Fibroblast of skin of right quadriceps (primary cell): ENCODE data around the gene NME8.
"Not testable (repeated sequence)": the region's sequence is repeated elsewhere in the genome, so short reads cannot be mapped to it uniquely, and the experiment has no call there.

Experiments used
- DNase-seq: peaks from one replicate; pipeline ENCODE4 v3.0.0-alpha.2; 2013

Gene NME8, protein sequence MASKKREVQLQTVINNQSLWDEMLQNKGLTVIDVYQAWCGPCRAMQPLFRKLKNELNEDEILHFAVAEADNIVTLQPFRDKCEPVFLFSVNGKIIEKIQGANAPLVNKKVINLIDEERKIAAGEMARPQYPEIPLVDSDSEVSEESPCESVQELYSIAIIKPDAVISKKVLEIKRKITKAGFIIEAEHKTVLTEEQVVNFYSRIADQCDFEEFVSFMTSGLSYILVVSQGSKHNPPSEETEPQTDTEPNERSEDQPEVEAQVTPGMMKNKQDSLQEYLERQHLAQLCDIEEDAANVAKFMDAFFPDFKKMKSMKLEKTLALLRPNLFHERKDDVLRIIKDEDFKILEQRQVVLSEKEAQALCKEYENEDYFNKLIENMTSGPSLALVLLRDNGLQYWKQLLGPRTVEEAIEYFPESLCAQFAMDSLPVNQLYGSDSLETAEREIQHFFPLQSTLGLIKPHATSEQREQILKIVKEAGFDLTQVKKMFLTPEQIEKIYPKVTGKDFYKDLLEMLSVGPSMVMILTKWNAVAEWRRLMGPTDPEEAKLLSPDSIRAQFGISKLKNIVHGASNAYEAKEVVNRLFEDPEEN

GRCh38 chr7:37848297-37848696 lies at the start of gene NME8:
Gene NME8 (plus strand): TSS chr7:37848597. CDS start chr7:37850267, 1,670 bp downstream.
- DNase-seq, result no peak

GRCh38 chr7:37806152-37806551 lies 42.2 kb upstream of the NME8 start:
- DNase-seq, result no peak

DNA sequence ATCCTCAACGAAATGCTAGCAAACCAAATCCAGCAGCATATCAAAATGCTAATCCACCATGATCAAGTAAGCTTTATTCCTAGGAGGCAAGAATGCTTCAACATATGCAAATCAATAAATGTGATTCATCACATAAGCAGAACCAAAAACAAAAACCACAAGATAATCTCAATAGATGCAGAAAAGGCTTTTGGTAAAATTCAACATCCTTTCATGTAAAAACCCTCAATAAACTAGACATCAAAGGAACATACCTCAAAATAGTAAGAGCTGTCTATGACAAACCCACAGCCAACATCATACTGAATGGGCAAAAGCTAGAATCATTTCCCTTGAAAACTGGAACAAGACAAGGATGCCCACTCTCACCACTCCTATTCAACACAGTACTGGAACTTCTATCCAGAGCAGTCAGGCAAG lies 36.2 kb upstream of the NME8 start:
- not testable (repeated sequence) for DNase-seq

DNA sequence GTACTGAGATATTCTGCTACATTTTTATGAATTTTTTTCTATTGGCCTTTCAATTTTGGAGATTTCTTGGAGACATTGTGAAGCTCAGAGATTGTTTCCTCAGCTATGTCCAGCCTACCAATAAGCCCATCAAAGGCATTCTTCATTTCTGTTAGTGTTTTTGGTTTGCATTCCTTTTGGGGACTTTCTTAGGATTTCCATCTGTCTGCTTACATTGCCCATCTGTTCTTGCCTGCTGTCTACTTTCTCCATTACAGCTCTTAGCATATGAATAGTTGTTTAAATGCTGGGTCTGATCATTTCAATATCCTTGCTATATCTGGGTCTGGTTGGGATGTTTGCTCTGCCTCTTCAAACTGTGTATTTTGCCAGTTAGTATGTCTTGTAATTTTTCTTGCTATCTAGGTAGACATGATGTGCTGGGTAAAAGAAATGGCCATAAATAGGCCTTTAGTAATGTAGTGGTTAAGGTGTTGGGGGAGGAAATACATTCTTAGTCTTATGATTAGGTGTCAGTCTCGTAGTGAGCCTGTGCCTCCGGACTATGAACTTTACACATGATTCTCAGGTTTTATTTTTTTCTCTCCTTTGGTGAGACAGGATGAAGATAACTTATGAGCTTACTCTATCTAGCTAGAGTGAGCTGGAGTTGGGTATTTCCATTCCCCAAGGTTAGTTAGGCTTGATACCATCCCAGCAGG lies 32.6 kb upstream of the NME8 start:
- no peak for DNase-seq

DNA sequence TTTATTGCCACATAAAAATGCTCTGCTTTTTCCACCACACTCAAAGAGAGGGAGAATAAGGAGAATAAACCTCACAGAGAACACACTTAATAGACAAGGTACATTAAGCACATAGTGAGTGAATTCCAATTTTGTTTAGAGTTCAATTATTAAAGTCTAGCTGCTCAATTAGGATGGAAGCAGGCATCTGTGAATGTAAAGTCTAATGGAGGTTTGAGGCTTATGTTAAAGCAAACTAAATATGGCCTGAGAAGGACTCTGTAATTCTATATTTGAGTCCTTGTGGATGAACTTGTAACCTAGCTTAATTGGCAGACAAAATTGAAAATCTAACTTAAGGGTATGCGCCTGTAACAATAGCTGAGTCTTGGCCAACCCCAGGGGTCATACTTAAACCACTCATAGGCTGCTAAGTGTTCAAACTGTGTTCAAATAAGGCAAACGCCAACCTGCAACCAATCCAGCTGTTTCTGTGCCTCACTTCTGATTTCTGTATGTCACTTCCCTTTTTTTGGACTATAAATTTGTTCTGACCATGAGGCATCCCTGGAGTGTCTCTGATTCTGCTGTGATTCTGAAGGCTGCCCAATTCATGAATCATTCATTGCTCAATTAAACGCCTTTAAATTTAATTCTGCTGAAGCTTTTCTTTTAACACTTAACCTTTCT lies 31.3 kb upstream of the NME8 start:
- no peak for DNase-seq

DNA sequence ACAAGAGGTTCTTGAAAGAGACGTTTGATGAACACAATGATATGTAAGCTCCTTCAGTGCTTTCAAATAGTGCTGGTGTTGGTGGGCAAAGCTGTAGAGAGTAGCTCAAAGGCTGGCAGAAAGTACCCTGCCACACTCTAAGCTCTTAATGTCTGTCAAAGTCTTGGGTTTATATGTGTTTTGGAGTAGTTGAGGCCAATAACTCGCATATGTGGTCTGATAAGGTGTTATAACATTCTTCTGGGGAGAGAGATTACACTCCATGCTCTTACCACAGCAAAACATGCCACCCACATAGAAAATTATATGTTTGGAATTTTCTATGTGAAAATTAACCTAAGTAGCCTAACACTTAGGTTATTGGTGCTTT lies 30.8 kb upstream of the NME8 start:
- DNase-seq, result no peak

- DNase-seq, result no peak
Measured at GRCh38 chr7:37817996-37818720, 30.2 kb upstream of the NME8 start.

- no peak for DNase-seq
Measured at GRCh38 chr7:37820708-37821468, 27.5 kb upstream of the NME8 start.

DNA sequence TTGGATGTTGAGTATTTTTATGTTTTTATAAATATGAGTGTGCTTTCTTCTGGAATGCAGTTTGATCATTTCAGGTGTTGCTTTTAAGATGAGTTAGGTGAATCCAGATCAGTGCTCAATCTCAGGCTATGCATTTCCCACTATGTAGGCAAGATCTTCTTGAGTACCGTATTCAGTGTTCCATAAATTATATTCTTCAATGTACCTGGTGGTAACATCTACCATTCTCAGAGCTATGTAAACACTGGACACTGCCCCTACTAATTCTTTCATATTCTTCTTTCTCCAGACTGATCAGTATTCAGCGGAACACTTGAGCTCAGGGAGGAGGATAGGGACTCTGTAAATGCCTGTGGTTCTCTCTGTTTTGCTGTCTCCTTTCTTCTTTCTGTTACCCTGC lies 25.5 kb upstream of the NME8 start:
- DNase-seq, result no peak

DNA sequence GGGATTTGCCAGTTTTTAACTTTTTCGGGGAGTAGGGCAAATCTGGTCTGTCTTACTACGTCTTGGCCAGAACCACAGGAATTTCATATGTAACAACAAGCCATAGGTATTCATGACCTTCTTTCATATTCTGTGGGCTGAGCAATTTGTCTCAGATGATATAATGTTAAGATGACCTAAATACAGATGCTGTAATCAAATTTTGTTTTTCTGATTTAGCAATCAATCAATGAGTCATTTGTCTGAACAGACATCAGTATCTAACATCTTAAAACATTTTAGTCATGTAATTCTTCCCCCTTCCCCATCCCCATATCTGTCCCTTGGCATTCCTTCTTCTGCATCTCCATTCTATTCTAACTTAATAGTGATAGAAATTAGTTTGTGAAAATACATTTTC lies 24.8 kb upstream of the NME8 start:
- DNase-seq, result no peak

DNA sequence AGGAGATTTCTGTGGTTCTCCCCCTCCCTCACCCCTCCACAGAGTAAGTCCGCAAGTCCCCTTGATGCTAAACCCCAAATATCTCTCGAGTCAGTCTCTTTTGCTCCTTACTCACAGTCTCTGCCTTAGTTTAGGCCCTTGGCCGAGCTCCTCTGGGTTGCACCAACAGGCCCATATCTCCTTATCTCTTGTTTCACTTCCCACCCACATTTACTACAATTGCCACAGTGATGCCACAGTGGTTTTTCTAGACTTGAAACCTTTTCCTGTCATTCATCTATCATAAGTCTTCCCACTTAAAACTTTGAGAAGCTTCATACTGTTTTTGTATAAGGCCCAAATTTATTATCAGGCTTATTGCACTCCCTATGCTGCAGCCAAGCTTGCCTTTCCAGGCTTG lies 23.4 kb upstream of the NME8 start:
- DNase-seq, result no peak

DNA sequence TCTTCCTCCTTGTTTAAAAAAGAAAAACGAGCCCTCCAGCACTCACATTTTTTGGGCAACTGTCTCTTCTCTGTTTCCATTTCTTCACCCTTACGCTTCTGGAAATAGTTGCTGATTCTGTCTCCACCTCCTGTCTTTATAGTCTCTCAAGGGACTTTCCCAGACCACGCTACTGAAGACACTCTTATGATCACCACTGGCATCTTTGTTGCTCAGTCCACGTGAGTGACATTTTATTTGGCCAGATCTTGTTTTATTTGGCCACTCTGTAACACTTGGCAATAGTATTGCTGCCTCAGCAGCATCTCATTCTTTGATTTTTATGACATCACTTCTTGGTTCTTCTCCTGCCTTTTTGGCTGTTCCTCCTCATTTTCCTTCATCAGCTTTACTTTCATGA lies 21.6 kb upstream of the NME8 start:
- no peak for DNase-seq

DNA sequence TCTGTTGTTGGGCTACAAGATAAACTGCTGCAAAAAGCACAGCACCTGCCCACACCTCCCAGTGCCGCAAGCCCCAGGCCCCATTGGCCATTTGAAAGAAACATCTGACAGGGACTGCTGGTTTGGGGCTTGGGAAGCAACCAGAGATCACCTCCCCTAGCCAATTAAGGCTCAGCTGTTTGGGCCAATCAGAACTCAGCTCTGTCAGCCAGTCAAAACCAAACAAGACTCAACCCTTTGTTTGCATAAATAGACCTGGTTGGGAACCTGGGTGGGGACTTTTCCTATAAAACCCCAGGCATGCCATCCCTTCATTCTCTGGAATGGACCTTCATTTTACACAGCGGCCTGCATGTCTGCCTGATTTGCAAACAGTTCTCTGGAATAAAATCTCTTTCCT lies 17.2 kb upstream of the NME8 start:
- no peak for DNase-seq

DNA sequence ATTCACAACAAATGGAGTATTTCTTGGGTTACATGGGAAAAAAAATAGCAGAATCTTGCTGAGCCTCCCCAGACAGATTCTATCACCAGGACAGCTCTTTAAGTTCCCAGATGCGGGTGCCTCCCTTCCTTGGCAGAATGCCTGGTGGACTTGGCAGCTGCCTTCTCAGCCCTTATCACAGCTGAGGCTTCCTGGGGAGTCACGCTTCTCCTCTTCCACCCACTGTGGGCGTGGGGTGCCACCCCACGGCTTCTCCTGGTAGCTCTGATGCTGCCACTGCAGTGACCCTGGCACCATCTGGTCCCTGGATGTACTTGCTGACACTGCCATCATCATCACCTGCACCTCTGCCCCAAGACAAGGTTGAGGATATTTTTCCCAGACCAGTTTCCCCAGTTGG lies 16.2 kb upstream of the NME8 start:
- DNase-seq, result no peak

- DNase-seq, result peak; percentile 39
Measured at GRCh38 chr7:37833107-37833817, 15.1 kb upstream of the NME8 start.

DNA sequence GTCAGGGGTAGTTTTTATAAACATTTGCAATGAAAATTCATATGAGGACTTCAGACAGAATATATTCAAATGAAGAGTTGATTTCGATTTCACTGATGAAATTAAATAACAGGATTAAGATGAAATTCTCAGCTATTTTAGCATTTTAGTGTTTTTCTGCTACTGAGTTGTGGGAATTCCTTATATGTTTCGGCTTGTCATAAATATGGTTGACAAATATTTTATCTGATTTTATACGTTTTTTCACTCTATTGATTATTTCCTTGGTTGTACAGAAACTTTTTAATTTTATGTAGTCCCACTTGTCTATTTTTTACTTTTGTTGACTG lies 14.6 kb upstream of the NME8 start:
- DNase-seq, result no peak

GRCh38 chr7:37853468-37853867 lies 5.1 kb downstream of the NME8 start:
- DNase-seq, result no peak

- DNase-seq, result no peak
Measured at GRCh38 chr7:37882086-37882485, 33.7 kb downstream of the NME8 start.

DNA sequence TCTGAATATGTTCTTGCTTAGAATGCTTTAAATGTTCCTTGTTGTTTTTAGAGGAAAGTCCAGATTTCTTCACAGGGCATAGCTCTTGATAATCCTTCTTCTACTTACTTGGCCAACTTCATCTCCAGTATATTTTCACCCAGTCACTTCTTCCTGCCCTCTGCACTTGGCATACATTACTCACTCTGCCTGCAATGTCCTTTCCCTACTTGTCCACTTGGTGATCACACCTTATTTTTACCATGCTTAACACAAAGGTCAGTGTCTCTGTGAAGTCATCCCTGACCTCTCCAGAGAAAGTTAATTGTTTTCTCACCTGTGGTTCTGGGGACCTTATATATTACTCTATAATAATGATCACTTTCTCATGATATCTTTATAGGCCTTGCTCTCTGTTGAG lies 45.0 kb downstream of the NME8 start:
- no peak for DNase-seq

GRCh38 chr7:37894671-37895070 lies 46.3 kb downstream of the NME8 start:
- DNase-seq, result no peak

- no peak for DNase-seq
Measured at GRCh38 chr7:37899712-37900247, 51.4 kb downstream of the NME8 start.
